SU-DHL-6 (cell line): ENCODE results near the gene ZCCHC4.

Experiments
- EZH2phosphoT487 ChIP-seq: fragments of 200-600 bp; sonication (generic), shearing (Covaris generic); conservative IDR thresholded peaks from 2 replicates; pipeline ENCODE4 v1.6.1; 2018; ENCODE audit warnings: mild to moderate bottlenecking, antibody characterized with exemption, low read length, moderate library complexity, mixed read lengths
- TF ChIP-seq, protein P1 (sequence below): fragments of 200-600 bp; sonication (generic); IDR thresholded peaks from one replicate; pipeline ENCODE4 v1.5.1; 2017; ENCODE audit warnings: antibody characterized with exemption, mild to moderate bottlenecking, low read length, moderate library complexity; ENCODE audit not compliant: insufficient read depth, poor library complexity, severe bottlenecking

DNA sequence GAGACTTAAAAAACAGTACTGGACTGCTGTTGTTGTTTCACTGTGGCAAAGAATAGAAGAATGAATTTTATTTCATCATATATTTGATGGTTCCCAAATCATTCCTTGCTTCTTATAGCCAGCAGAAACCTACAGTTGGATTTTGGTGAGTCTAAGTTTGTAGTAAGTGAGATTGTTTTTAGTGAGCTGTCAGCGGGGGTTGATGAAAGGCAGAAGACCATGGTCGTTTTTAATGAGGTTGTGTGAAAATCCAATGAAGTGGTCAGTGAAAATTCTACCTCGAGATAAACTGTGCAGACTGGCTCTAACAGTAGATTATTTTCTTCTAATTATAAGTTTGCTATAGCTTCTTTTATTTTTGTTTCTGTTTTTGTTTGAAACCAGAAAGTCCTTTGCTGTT, 100.7 kb downstream of the ZCCHC4 start:
- TF ChIP-seq, protein P1, sequence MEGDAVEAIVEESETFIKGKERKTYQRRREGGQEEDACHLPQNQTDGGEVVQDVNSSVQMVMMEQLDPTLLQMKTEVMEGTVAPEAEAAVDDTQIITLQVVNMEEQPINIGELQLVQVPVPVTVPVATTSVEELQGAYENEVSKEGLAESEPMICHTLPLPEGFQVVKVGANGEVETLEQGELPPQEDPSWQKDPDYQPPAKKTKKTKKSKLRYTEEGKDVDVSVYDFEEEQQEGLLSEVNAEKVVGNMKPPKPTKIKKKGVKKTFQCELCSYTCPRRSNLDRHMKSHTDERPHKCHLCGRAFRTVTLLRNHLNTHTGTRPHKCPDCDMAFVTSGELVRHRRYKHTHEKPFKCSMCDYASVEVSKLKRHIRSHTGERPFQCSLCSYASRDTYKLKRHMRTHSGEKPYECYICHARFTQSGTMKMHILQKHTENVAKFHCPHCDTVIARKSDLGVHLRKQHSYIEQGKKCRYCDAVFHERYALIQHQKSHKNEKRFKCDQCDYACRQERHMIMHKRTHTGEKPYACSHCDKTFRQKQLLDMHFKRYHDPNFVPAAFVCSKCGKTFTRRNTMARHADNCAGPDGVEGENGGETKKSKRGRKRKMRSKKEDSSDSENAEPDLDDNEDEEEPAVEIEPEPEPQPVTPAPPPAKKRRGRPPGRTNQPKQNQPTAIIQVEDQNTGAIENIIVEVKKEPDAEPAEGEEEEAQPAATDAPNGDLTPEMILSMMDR: no peak
- no peak for TF ChIP-seq EZH2phosphoT487
